IMR-90 (cell line): ENCODE measurements around the gene MACC1. TPM values are rescaled to one million over a fixed set of nuclear protein-coding genes. Genes with fewer than 3 reads are reported as not detected.

Experiments
- ATAC-seq: fragments of 200-7000 bp; cut with Tn5 transposase; 2 replicates; pipeline ENCODE4 v1.9.1; 2020; ENCODE audit warnings: low read depth, mild to moderate bottlenecking, moderate library complexity
- BruUV-seq: library from RNA; stranded (reverse); fragments of 400-500 nt; replicated peaks from 2 replicates; lab custom pipeline; 2021; lab: Mats Ljungman, UMichigan
- CTCF ChIA-PET: fragments of 300-600 bp; formaldehyde crosslinking; extraction: SDS; loops from one replicate; lab custom pipeline; 2021; ENCODE audit warnings: antibody characterized with exemption; lab: Yijun Ruan, JAX
- POLR2A ChIA-PET: fragments of 300-600 bp; sonication (Branson Sonifier 250); formaldehyde crosslinking; loops from one replicate; lab custom pipeline; 2022; ENCODE audit warnings: antibody characterized with exemption; ENCODE audit not compliant: unreplicated experiment; lab: Charles Lee
- DNase-seq: peaks from one replicate; pipeline ENCODE4 v3.0.0; 2013
- H2AFZ ChIP-seq: replicated peaks from 2 replicates; pipeline ENCODE3; 2013; ENCODE audit warnings: low read length, mild to moderate bottlenecking; ENCODE audit not compliant: poor library complexity
- H2AK5ac ChIP-seq: 2 replicates; pipeline ENCODE4 v1.6.1; 2013; ENCODE audit warnings: low read depth, low read length, inconsistent platforms
- H2AK9ac ChIP-seq: replicated peaks from 2 replicates; pipeline ENCODE3; 2013; ENCODE audit warnings: mild to moderate bottlenecking, low read depth, low read length, moderate library complexity; ENCODE audit not compliant: poor library complexity
- H2BK120ac ChIP-seq: 2 replicates; pipeline ENCODE4 v1.6.1; 2013; ENCODE audit warnings: low read depth, low read length, inconsistent platforms
- H2BK15ac ChIP-seq: 3 replicates; pipeline ENCODE4 v1.6.1; 2013; ENCODE audit warnings: low read depth, low read length, inconsistent platforms
- H2BK20ac ChIP-seq: 2 replicates; pipeline ENCODE4 v1.6.1; 2013; ENCODE audit warnings: low read depth, mild to moderate bottlenecking, inconsistent platforms, low read length, moderate library complexity
- H2BK5ac ChIP-seq: 2 replicates; pipeline ENCODE4 v1.6.1; 2013; ENCODE audit warnings: mild to moderate bottlenecking, low read depth, low read length, inconsistent platforms; ENCODE audit not compliant: poor library complexity, severe bottlenecking
- H3K14ac ChIP-seq: replicated peaks from 2 replicates; pipeline ENCODE4 v1.6.1; 2013; ENCODE audit warnings: low read depth, low read length, inconsistent platforms
- H3K18ac ChIP-seq: 2 replicates; pipeline ENCODE4 v1.6.1; 2013; ENCODE audit warnings: low read depth, low read length, control low read depth
- H3K23ac ChIP-seq: 2 replicates; pipeline ENCODE4 v1.6.1; 2013; ENCODE audit warnings: low read depth, low read length, inconsistent platforms
- H3K27ac ChIP-seq: 2 replicates; pipeline ENCODE4 v1.5.1; 2013; ENCODE audit warnings: mild to moderate bottlenecking, control low read depth, low read length; ENCODE audit not compliant: insufficient read depth
- H3K27me3 ChIP-seq: 2 replicates; pipeline ENCODE4 v1.6.1; 2013; ENCODE audit warnings: low read length; ENCODE audit not compliant: control insufficient read depth, insufficient read depth
- H3K36me3 ChIP-seq: 2 replicates; pipeline ENCODE4 v1.6.1; 2013; ENCODE audit warnings: low read length, mixed read lengths; ENCODE audit not compliant: control insufficient read depth, insufficient read depth
- H3K4ac ChIP-seq: 2 replicates; pipeline ENCODE4 v1.6.1; 2013; ENCODE audit warnings: low read depth, low read length, inconsistent platforms
- H3K4me1 ChIP-seq: 2 replicates; pipeline ENCODE4 v1.6.1; 2013; ENCODE audit warnings: low read length, mixed read lengths; ENCODE audit not compliant: control insufficient read depth, insufficient read depth
- H3K4me2 ChIP-seq: 2 replicates; pipeline ENCODE4 v1.6.1; 2013; ENCODE audit warnings: low read depth, mild to moderate bottlenecking, control low read depth, low read length, moderate library complexity
- H3K4me3 ChIP-seq: 2 replicates; pipeline ENCODE4 v1.5.1; 2013; ENCODE audit warnings: low read depth, mild to moderate bottlenecking, control low read depth, low read length, moderate library complexity; ENCODE audit not compliant: insufficient read depth
- H3K56ac ChIP-seq: 2 replicates; pipeline ENCODE4 v1.6.1; 2013; ENCODE audit warnings: low read length, inconsistent platforms; ENCODE audit not compliant: insufficient read depth; ENCODE audit errors: extremely low read depth
- H3K79me1 ChIP-seq, 2 experiments: 2 replicates each; pipeline ENCODE4 v1.6.1; 2013; ENCODE audit warnings: low read length in 2 of 2, inconsistent platforms in 1 of 2, low read depth in 1 of 2
- H3K9ac ChIP-seq: 2 replicates; pipeline ENCODE4 v1.6.1; 2013; ENCODE audit warnings: low read depth, low read length, control low read depth
- H3K9me1 ChIP-seq: 2 replicates; pipeline ENCODE4 v1.6.1; 2013; ENCODE audit warnings: low read length, inconsistent platforms; ENCODE audit not compliant: insufficient read depth
- H3K9me3 ChIP-seq: 2 replicates; pipeline ENCODE4 v1.6.1; 2013; ENCODE audit warnings: low read length; ENCODE audit not compliant: control insufficient read depth, insufficient read depth
- H4K20me1 ChIP-seq: 2 replicates; pipeline ENCODE4 v1.6.1; 2013; ENCODE audit warnings: low read length, inconsistent platforms; ENCODE audit not compliant: insufficient read depth
- H4K5ac ChIP-seq: 2 replicates; pipeline ENCODE4 v1.6.1; 2013; ENCODE audit warnings: mild to moderate bottlenecking, low read depth, low read length, control low read depth
- H4K8ac ChIP-seq, 2 experiments: 2 replicates each; pipeline ENCODE4 v1.6.1; 2013; ENCODE audit warnings: low read depth in 2 of 2, low read length in 2 of 2, control low read depth in 1 of 2, inconsistent platforms in 1 of 2
- H4K91ac ChIP-seq: 2 replicates; pipeline ENCODE4 v1.6.1; 2013; ENCODE audit warnings: low read depth, low read length, inconsistent platforms; ENCODE audit not compliant: insufficient read depth
- CEBPB ChIP-seq: IDR thresholded peaks from 2 replicates; pipeline ENCODE4 v1.6.1; 2012; ENCODE audit warnings: low read depth, low read length, improper control_type of control experiment
- CHD1 ChIP-seq: IDR thresholded peaks from 2 replicates; pipeline ENCODE4 v1.6.1; 2012; ENCODE audit warnings: low read depth, low read length, improper control_type of control experiment
- MAZ ChIP-seq: IDR thresholded peaks from 2 replicates; pipeline ENCODE4 v1.6.1; 2012; ENCODE audit warnings: low read depth, mild to moderate bottlenecking, low read length, improper control_type of control experiment, moderate library complexity, borderline replicate concordance
- WGBS, 2 experiments: methylation state at CpG; one replicate each; pipeline versions ENCODE4 v1.1.5 to v1.1.7; 2013; ENCODE audit warnings: missing lambda C conversion rate in 2 of 2; ENCODE audit not compliant: insufficient read length in 1 of 2; ENCODE audit errors: extremely low coverage in 2 of 2; 5-methylcytosine and 5-hydroxymethylcytosine counted together
- dilution Hi-C: fragments of 300-500 bp; cut with HindIII; formaldehyde crosslinking; loops from one replicate; pipeline ENCODE4 v1.14.3; 2018; ENCODE audit warnings: low sequenced_read_pairs; ENCODE audit not compliant: unreplicated experiment
- in situ Hi-C: fragments of 300-500 bp; cut with MboI; formaldehyde crosslinking; loops from 3 replicates; pipeline ENCODE4 v1.14.3; 2019; ENCODE audit warnings: low sequenced_read_pairs, inconsistent platforms, mixed read lengths
- intact Hi-C: fragments of 100-400 bp; cut with micrococcal nuclease; formaldehyde crosslinking; loops from 2 replicates; pipeline ENCODE4 v1.10.0; 2022
- polyA plus RNA-seq, 3 experiments: library from polyadenylated mRNA; depleted of rRNA; stranded (reverse); fragments of >200 nt; gene quantifications; 2 replicates each; pipeline ENCODE4 v1.2.3, GENCODE V29; 2012; ENCODE audit warnings: low replicate concordance in 1 of 3
- total RNA-seq: library from RNA; depleted of rRNA; stranded (reverse); fragments of >200 nt; gene quantifications from 2 replicates; pipeline ENCODE4 v1.2.3, GENCODE V29; 2012

MACC1 gene
- total and polyA plus RNA-seq, 2 of the 4 experiments (the other 2 are of a cell fraction), result under 0.01 TPM; not detected in 1

- dilution Hi-C loops (no loop called here), intact Hi-C loops (no loop called here)
Observed at GRCh38 chr7:20164425-20165145, 52.6 kb downstream of the MACC1 start.

More at GRCh38 chr7:20164425-20165145, 52.6 kb downstream of the MACC1 start:
- Histone ChIP-seq H2BK5ac (no peak overlapping the region), H2BK20ac (no peak overlapping the region), H3K23ac (no peak overlapping the region), H3K4me3 (no peak overlapping the region), H3K9me3 (no peaks in the 10 kb centered on the region), H3K36me3 (no peaks in the 10 kb centered on the region), H2AK5ac (no peak overlapping the region), H3K4me2 (no peak overlapping the region), H3K79me1 (no peaks in the 10 kb centered on the region), H3K56ac (no peak overlapping the region), H3K18ac (no peak overlapping the region), H3K4me1 (no peaks in the 10 kb centered on the region), H4K5ac (no peak overlapping the region), H2AFZ (no peak overlapping the region), H4K20me1 (no peaks in the 10 kb centered on the region), H4K8ac (no peak overlapping the region), H3K14ac (no peak overlapping the region), H2BK15ac (no peak overlapping the region), H4K91ac (no peak overlapping the region), H2AK9ac (no peak overlapping the region), H3K27ac (no peak overlapping the region), H3K27me3 (no peaks in the 10 kb centered on the region), H2BK120ac (no peak overlapping the region), H3K9me1 (no peaks in the 10 kb centered on the region), H3K4ac (no peak overlapping the region), H3K9ac (no peak overlapping the region)
- no TSS peak for BruUV-seq
- no peak for ATAC-seq
- CTCF ChIA-PET, result interaction anchor here (0.6 kb wide), 1 partner anchor 18 kb away, joined by 3 read pairs; no protein-coding TSS in a partner anchor
- POLR2A ChIA-PET, result no interaction called here
- in situ Hi-C loops, result loop anchor here (25.0 kb wide), 2 partner anchors 402 to 423 kb away; partner anchors contain the start of gene TMEM196
- TF ChIP-seq CHD1, result no peak
- TF ChIP-seq MAZ, result no peak
- TF ChIP-seq CEBPB, result peak; percentile 36; the same call in 1 of the 2 replicates
- WGBS, 2 experiments, result 83% methylated on average over 2 of the region's 6 CpGs; no CpG with 5 or more reads in 1 of the 2 experiments
- no peak for DNase-seq
